Measurements from ENCODE around the gene TMEM125.

The TMEM125 gene

DNA sequence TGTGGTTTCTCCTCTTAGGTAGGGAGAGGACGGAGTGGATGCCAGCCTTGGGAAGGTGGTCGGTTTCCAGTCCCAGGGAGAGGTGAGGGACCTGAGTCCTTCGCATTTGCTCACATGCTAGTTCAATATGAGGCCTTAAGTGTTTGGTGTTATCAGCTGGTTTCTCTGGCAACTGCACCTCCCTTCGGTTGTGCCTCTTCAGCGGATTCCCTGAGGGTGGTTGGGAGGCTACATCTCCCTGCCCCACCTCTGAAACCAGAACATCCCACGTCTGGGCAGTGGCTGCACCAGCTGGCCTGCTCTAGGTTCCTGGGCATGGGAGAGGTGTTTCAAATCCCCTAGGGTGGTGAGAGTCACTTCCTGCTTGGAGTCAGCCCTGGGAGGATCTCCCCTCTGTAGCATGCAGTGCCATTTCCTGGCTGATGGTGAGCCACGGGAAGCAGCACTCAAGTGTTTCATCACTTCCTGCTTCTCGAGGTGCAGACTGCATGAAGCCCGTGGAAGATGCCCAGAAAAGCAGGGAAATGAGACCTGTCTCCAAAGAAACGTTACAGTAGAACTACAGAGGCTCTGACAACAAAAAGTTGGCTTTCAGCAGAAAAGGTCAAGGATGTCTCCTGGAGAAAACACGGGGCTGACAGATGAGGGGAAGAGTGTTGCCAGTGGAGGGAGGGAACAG lies 4.5 kb downstream of the TMEM125 start:
- DNase-seq (peak; percentile 21), ATAC-seq (peak; percentile 55)

DNA sequence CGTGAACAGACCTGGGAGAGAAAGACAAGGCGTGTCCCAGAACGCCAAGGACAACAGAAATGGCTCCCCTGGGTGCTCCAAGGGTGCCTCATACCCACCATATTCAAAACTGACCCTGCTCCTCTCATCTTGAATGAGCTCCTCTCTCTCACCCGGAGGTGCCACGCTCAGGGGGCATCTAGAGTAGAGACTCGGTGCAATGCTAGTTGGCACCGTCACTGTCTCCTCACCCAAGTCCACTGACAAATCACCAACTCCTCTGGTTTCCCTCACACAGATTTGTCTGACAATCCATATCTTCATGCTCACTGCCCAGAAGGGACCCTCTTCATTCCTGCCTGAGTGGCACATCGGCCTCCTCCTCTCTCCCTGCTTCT lies 5.0 kb downstream of the TMEM125 start:
- ATAC-seq (no peak), DNase-seq (no peak)

DNA sequence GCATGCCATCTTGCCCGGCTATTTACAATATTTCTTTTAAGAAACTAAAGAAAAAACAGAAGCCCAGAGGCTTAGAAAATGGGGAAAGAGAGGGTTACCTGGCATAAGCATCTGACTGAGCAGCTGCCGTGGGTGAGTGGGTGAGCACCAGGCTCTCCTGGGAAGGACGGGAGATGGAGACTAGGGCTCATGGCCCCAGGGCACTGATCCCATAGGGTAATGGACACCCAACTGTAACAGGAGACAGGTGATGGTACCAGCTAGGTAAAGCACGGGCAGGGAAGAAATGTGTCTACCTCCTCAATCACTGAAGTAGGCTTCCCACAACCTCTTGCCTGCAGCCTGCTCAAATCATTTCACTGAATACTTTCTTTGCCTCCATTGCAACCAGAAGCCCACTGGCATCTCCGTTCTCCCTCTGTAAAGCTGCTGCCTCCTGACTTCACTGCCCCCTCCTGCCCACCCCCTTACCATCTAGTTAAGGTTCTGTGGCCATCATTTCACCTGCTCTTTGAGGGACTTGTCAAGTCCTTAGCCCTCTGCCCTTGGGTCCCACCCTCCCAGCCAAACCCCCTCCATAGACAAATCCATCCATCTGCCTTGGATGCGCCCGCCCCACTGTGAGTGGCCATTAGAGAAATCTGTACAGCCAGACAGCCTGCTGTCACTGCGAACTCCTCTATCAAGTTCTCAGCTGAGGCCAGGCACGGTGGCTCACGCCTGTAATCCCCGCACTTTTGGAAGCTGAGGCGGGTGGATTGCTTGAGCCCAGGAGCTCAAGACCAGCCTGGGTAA lies 6.2 kb downstream of the TMEM125 start:
- DNase-seq (no peak), ATAC-seq (no peak)

DNA sequence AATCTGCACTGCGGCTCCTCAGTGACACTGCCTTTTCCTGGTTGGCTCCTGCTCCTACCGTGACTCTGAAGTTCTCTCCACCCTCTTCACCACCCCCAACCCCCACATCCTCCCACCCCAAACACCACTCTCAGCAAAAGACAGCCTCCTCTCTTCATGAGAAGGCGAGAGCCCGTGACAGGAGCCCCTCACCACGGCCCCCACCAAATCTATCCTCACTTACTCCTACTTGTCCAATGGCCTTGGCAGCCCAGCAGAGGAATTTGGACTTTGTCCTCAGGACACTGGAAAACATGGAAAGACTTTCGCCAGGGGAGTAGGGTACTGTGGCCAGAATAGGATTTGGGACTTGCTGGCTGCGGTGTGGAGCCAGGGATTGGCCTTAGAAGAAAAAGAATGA lies 6.9 kb downstream of the TMEM125 start:
- DNase-seq (no peak), ATAC-seq (no peak)

DNA sequence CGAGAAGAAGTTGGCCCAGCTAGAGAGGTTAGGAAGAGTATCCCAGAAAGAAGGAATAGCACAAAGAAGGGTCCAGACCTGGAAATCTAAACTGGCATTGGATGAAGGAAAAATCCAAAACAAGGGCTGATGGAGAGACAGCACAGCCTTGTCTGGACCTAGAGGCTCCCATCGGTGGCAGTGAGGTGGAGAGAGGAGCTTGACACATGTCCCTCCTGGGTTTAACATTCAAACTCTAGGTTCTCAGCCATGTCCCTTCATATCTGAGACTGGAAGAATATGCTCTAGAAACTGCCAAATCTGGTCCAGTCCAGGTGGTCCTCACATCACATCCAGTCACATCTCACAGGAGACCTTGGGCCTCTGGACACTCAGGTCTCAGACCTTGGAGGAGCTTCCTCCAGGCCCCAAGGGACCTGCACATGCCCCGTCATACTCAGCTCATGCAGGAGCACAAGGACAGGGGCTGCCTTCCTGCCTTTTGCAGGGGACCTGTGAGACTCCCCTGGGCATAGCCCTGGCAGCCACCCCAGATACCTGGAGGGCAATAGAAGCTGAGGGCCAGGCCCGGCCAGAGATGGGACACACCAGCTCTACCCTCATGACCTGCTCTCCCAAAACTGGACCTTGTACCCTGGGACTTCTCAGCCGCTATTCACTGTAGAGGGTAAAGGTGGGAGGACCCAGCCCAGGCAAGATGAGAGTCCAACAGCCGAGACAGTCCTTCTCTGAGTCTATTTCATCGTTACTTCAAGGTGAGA lies 7.5 kb downstream of the TMEM125 start:
- ATAC-seq (no peak), DNase-seq (no peak)

DNA sequence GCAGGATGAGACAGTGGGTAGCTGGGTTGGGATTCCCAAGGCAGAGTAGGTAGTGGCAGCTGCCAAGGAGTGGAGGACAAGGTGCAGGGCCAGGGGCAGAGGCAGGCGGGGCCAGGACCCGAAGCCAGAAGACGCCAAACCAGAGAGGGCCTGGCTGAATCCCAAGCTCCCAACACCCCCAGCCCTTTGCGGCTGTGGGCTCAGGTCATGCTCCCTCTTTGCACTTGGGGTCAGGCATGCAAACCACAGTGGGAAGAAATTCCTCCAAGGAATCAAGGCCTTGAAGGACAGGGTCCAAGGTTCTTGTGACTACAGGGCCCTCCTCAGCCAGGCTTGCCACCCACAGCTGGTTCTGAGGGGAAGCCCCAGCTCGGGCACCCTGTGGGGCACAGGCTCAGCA lies 9.4 kb downstream of the TMEM125 start:
- ATAC-seq (no peak), DNase-seq (no peak)

DNA sequence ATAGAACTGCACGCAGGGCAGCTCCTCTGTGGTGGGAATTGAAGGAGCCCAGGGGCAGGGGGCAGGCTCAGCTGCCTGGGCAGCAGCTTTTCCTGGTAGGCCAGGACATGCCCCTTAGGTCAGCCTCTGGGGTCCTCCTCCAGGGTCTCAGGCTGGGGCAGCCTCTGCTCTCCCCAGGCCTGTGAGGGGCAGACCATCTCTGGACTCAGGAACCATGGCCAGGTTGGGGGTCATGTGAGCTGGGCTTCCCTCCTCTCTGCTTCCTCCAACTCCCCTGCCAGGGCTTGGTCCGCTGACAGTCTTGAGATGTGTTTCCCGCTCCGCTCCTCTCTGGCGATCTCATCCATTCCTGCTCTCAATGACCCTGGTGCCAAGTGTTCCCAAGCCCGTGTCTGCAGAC lies 9.9 kb downstream of the TMEM125 start:
- DNase-seq (no peak), ATAC-seq (no peak)

DNA sequence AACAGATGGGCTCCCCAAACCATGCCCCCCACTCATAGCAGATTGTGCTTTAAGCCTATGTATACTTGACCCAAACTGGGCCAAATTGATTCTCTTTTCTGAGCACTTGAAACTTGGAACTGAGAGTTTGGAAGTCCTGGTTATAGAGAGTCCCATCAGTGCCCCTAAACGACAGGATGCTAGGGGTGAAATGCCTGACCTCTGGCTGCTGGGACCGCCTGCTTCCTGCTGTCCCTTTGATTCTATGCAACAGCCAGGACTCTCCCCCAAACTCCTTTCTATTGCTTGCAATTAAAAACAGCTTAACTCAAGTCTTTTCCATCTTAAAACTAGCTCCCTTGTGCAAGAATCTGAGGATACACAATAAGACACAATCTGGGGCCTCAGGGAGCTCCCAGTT lies 10.9 kb downstream of the TMEM125 start:
- DNase-seq (no peak), ATAC-seq (no peak)

DNA sequence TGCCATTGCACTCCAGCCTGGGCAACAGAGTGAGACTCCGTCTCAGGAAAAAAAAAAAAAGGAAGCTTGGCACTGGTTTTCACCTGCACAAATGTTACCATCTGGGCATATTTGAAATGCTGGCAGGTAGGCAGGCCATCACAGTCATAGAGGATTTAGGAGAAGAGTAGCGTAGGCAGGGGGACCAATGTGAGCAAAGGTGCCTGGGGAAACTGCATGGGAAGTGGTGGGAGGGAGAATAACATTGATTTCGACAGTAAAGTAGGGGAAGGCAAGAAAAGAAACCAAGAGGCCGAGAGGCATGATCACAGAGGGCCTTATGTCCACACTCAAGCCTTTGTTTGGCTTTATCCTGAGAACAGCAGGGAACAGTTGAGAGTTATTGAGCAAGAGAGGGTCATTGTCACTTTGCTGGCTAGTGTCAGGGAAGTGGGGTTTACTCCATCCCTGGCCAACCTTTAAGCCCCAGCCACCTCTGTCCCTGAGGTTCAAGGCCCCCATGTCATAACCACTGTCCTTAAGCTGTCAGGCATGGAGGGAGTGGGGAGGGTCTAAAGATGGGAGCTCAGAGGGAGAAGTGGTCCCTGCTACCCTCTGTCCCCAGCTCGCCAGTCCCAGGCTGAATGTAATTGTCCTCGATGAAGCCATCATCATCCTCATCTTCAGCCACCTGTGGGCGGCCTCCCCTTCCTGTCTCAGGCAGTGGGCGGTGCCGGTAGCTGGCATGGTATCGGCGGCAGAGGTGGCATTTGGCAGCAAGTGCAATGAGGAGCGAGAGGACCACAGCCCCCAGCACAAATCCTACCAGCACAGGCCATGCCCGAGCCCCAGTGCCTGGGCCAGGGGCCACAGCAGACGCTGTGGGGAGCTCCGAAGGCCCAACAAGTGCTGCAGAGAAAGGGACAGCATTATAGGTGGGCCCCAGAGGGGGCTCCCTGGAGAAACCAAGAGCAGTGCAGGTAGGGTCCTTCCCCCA lies 12.7 kb downstream of the TMEM125 start:
- DNase-seq, result no peak

DNA sequence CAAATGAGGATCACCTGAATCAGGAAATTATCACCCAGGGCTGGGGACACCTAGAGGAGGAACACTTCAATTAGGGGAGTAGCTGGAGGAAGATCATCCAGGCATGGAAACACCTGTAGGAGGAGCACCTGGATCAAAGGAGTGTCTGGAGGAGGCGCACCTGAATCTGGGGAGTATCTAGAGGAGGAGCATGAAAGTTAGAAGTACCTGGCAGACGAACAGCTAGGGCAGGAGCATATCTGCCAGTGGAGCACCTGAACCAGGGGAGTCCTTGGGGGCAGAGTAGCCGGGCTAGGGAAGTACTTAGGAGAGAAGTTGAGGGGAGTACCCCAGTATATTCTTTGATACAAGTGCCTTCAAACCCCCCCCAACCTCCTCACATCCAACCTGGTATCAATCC lies 14.3 kb downstream of the TMEM125 start:
- DNase-seq (no peak), ATAC-seq (no peak)

More for the DNA sequence above, 12.7 kb downstream of the TMEM125 start:
- no peak for ATAC-seq

DNA sequence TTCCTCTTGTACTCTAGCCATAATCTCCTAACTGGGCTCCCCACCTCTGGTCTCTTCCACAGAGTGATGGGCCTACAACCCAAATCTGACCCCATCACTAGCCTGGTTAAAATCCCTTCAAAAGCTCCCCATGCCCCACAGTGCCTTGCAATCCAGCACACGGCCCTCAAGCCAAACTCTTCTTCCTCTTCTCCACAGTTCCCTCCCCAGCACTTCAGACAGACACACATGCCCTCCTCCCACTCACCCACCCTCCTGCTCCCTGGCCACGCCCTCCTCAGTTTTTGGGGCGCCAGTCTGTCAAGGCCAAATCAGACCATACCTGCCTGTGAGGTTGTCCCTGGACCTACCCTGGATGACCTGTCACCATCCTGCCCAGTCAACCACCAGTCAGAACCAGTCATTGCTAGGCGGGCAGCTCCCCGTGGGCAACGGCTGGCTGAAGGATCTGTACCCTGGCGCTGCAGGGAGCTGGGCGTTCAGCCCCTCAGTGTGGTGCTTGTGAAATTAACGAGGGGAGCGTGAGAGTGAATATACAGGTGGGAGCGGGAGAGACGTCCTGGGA lies 14.8 kb downstream of the TMEM125 start:
- no peak for DNase-seq
- ATAC-seq, result no peak

DNA sequence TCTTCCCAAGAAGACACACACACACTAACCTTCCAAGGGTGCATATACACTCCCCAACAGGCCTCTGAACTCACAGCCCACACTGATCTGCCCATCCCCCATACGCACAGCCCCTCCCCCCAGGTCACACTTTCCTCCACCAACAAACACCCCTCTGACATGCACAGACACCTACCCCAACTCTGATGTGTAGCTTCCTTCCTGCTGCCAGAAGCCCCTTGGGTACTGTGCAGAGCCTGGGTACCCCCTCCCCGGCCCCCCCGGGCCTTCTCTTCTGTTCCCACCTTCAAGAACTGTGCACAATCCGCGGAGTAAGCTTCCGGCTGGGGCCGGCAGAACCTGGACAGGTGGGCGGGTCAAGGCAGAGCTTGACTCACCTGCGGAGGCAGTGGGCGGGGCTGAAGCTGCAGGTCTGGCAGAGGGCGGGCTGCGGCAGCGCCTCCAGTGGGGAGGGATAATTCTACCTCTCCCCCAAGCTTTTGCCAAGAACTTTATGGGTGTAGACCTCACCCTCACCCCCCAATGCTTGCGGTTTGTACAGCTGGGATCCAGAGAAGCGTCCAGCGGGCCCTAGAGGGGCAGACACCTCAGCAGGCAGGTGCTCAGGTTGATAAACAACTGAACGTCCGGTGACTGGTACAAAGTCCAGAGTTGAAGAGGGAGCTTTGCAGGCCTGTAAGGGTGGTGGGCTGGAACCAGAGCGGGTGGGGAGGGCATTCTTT lies 15.6 kb downstream of the TMEM125 start, which contains the start of gene C1orf210:
Gene C1orf210, minus strand, starts transcription at position 313 of the 722 bp plus-strand sequence. CDS start 2,311 bp downstream, outside the sequence.
- ATAC-seq (no peak), DNase-seq (no peak)

DNA sequence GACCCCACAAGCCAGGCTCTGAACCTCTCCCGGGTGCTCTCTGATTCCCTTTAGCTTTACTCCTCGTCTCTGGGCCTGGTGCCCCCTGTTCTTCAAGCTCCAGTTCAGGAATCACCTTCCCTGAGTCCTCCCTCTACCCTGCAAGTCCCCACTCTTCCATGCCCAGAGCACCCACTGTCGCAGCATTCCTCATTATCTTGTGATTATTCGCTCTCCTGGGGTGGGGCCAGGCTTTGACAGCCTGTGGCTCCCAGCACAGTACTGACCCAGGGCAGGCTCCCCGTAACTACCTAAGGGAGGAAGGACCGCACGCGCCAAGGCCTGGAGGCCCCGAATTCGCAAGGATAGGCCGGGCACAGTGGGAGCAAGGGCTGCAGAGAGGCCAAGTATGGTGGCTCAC lies 16.3 kb downstream of the TMEM125 start:
- no peak for DNase-seq
- no peak for ATAC-seq

DNA sequence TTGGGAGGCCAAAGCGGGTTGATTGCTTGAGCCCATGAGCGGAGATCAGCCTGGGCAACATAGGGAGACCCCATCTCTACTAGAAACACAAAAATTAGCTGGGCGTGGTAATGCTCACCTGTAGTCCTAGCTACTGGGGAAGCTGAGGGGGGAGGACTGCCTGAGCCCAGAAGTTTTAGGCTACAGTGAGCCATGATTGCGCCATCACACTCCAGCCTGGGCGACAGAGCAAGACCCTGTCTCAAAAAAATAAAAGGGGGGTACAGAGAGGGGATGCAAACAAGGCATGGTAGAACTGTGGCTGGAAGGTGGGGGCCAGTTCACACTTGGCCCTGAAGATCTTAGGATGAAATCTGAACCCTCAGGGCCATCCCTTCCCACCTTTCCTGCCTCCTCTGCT lies 16.8 kb downstream of the TMEM125 start:
- no peak for DNase-seq
- ATAC-seq, result no peak

DNA sequence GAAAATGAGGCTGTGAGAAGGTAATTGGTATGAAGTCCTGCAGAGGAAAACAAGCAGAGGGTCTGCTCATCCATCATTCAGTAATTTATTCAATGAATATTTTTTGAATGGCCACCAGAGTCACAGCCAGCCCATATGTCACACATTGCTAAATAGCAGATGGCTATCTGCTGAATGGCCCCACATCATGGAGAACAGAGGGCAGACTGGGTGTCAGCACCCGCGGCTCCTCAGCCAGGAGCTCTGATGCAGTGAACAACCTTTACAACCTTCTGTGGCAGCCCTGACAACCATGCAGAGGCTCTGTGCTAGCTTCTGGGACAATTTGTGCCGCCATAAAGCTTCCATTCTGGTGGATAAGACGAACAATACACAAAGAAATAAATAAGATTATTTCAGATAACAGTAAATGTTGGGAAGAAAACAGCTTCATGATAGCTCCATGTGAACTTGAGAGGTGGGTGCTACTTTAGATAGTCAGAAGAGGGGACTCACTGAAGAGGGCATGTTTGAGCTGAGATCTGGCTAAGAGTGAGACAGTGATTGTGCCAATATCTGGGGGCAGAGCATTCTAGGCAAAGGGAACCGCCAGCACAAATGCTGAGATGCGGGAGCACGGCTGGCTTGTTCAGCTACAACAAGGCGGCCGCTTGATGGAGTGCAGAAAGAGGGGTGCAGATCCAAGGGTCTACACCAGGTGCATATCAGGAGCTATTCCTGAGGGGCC lies 18.4 kb downstream of the TMEM125 start:
- DNase-seq (no peak), ATAC-seq (no peak)

DNA sequence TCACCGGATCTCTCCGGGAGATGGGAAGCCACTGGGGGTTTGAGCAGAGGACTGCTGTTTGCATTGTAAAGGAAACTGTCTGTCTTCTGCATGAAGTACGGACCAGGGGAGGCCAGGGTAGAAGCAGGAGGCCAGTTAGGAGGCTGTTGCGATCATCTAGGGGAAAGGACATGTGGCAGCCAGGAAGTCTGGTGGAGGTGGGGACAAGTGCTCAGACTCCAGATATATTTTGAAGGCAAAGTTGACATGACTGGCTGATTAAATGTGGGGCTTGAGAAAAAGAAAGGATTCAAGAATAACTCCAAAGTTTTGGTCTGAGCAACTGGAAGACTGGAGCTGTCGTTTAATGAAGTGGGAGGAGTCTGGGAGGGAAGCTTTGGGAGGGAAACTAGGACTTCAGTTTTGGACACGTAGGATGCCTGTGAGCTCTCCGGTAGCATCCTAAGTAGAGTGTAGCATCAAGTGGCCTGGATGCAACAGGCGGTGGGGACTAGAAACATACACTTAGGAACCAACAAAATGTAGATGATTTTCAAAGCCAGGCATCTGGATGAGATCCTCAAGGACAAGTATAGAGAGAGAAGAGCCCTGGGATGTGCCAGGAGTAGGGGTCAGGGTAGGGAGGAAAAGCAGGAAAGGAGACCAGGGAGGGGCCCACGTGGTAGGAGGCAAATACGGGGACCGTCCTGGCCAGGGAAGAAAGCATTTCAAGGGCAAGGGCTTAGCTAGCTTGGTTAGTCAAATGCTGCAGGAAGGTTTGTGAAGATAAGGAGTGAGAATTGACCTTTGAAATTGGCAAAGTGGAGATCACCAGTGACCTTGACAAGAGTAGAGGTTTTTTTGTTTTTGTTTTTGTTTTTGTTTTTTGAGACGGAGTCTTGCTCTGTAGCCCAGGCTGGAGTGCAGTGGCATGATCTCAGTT lies 19.3 kb downstream of the TMEM125 start:
- no peak for ATAC-seq
- DNase-seq, result no peak

DNA sequence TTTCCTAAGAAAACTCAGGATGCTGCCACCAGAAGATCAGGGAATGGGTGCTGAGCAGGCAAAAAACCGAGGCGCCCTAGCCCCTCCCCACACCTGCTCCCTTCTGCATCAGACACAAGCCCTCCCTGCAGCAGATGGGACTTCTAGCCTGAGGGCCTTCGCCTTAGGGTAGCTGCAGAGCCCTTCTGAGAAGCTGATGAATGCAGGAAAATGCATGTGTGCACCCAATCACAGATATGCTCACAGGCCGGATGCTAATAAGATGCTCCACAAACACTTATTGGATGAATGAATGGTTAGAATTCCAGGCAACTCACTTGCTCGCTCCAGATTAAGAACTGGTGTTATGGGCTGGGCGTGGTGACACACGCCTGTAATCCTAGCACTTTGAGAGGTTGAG lies 22.4 kb downstream of the TMEM125 start:
- DNase-seq, result no peak
- no peak for ATAC-seq

DNA sequence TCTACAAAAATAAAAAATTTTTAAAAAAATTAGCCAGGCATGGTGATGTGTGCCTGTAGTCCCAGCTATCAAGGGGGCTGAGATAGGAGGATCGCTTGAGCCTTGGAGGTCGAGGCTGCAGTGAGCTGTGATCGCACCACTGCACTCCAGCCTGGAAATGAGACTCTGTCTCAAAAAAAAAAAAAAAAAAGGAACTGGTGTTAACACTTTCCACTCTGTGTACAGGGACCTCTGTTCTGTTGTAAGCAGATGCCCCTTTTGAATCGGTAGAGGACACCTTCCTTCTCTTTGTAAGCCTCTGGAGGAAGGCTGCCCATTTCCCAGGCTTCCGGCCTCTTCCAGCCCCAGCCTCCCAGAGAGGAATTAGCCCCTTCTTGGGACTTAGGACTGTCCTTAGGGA lies 22.9 kb downstream of the TMEM125 start:
- DNase-seq (no peak), ATAC-seq (no peak)

DNA sequence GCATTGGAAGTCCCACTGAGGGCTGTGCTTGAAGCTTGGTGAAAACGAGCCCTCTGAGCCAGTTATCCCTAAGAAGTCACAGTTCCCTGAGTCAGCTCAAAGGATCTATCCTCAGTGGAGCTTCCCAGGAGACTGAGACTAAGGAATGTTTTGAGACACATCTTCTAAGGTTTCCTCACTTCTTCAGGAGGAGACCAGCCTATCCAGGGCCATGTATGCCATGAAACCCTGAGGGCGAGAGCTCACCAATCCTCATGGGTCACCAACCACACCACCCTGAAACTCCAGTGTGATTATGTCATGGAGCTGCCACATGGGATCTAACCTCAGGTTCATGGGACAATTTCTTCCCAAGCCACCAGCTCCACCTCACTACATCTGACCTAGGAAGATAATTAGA lies 23.4 kb downstream of the TMEM125 start:
- DNase-seq (no peak), ATAC-seq (no peak)
